Activated T-cell treated with anti-CD3 and anti-CD28 coated beads for 4 hours (primary cell): ENCODE data around the gene AIF1.
"Not testable (repeated sequence)": the region's sequence is repeated elsewhere in the genome, so short reads cannot be mapped to it uniquely, and the experiment has no call there.

Experiments
- DNase-seq: peaks from one replicate; pipeline ENCODE4 v3.0.0-alpha.2; 2020

AIF1 gene

DNA sequence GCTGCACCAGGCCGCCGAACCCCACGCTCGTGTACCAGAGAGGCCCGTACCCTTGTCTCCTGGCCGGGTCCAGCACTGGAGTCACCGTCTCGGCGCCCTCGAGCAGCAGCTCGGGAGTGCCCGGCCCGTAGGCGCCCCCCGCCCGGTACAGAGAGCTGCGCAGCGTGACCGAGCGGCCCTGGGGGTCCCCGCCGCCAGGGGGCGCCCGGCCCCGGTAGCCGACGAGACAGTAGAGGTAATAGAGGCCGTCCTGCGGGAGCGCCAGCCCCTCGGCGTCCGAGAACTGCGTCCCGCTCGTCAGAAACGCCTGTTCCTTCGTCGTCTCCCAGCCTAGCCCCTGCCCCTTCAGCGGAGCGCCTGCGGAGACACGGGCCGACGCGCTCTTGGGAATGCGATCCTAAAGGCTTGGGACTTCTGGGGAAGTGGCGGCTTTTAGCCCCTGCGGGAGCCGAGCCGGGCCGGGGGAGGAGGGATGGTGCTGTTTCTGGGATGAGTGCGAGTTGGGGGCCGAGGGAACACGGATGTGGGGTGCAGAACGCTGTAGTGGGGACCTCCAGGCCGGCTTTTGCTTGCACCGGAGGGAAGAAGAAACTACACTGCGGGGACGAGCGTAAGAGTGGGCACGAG is 34.1 kb upstream of the AIF1 start:
- peak; percentile 84 for DNase-seq

DNA sequence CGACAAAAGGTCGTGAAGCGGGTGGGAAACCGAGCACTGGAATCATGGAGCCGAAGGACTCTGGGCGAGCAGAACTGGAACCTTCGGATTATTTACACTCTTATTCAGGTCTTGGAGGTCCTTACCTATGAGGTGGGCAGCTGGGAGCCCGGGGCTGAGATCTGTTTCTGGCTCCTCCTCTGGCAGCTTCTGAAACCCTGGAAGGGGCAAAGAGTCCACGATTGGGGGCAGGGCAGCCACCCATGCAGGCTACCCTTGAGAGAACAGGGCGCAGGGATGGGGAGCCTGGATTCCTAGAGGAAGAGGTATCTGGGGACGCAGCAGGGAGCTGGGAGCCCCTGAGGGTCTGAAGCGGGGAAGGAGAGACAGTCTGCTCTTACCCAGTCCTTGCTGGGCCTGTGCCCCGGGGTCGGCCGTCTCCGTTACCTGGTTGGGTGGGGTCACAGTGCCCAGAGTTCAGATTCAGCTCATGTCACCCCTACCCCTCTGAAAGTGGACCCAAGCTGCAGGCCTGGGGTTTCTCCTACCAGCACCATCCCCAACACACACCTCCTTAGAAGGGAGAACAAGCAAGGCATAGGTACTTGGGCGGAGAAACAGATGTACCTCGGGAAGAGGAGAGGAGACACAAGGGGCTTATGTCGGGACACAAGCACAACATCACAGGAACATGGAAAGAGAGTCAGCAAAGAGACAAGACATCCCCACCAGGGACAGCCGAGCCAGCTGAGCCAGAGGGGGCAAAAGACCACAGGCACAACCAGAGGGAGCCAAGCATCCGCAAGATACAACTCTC is 33.4 kb upstream of the AIF1 start:
- no peak for DNase-seq

DNA sequence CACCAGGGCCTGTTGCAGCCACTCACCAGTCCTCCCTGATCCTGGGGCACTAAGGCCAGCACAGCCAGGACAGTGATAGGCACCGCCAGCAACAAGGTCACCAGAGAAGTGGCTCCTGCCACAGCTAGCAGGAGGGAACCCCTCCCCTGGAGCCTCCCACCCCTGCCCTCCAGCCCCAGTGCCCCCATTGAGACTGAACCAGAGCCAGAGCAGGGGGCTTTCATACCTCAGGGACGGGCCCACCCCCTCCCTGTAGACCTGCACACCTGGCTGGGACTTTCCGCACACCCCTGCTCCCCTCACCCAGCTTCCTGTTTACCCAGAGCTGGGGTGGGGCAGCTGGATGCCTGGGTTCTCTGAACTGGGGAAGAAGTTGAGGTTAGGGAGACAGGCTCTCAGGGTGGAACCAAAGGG is 32.8 kb upstream of the AIF1 start, which contains the start of gene LTB:
LTB (minus strand) TSS at position 195 of the 414 bp plus-strand sequence; CDS start at position 188, 7 bp downstream.
- no peak for DNase-seq

DNA sequence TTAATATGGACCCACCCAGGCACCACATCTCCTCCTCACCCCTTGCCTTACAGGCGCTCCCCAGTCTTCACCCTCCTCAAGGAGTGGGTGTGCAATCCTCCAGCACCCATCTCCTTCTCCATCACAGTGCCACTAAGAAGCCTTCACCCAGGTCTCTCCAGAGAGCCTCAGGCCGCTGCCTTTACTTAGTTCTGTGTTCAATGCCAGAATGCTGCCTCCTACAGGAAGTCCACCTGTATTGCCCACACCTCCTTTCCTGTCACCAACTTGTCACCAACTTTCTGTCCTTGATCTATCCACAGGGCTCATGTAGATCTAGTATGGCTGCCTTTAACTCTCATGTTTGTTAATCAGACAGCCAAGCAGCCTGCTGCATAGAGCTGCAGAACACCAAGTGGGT is 29.5 kb upstream of the AIF1 start:
- DNase-seq: no peak

DNA sequence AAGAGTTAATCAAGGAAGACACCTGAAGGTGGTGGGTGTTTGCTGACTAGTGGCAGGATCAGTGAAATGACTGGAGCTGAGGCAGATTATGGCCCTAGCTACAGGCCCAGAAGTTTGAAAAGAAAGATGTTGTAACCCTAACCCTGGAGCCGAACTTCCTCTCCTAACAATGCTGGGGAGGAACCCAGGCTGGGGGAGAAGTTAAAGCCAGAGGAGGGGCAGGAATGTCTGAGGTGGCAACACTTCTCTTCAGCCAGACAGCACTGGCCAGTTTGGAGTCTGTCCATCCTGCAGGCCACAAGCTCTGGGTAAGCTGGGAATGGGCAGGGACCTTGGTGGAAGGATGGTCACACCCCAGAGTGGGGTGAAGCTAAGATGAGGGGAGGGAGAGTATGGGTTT is 29.0 kb upstream of the AIF1 start, which contains the start of gene LST1:
LST1 (plus strand) TSS at position 270 of the 400 bp plus-strand sequence. CDS start 1,023 bp downstream, outside the sequence.
- DNase-seq: no peak

DNA sequence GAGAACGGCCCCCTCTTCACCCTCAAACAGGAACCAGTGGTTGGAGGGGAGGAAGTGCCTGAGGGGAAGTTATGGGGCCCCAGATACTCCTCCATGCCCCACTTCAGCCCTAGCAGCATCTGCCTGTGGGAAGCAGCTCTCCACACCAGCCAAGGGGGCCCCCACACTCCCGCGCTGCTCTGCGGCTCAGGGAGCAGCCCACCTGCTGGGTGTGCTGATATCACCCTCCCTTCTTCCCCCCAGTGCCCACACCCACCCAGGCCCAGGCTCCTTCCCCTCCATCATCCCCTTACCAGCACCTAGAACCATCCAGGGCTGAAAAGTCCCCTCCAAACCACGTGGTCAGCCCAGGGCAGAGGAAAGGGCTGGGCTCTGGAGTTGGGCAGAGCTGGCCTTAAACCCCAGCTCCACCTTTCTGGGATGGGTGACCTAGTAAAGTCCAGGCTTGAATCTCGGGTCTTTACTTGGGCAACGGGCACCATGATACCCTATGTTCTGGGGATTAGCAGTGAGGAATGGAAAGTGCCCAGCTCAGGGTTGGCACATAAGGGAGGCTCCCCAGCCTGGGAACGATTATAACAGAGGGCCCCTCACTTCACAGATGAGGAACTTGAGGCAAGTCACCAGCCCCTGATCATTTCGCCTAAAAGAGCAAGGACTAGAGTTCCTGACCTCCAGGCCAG is 28.3 kb upstream of the AIF1 start:
- no peak for DNase-seq

DNA sequence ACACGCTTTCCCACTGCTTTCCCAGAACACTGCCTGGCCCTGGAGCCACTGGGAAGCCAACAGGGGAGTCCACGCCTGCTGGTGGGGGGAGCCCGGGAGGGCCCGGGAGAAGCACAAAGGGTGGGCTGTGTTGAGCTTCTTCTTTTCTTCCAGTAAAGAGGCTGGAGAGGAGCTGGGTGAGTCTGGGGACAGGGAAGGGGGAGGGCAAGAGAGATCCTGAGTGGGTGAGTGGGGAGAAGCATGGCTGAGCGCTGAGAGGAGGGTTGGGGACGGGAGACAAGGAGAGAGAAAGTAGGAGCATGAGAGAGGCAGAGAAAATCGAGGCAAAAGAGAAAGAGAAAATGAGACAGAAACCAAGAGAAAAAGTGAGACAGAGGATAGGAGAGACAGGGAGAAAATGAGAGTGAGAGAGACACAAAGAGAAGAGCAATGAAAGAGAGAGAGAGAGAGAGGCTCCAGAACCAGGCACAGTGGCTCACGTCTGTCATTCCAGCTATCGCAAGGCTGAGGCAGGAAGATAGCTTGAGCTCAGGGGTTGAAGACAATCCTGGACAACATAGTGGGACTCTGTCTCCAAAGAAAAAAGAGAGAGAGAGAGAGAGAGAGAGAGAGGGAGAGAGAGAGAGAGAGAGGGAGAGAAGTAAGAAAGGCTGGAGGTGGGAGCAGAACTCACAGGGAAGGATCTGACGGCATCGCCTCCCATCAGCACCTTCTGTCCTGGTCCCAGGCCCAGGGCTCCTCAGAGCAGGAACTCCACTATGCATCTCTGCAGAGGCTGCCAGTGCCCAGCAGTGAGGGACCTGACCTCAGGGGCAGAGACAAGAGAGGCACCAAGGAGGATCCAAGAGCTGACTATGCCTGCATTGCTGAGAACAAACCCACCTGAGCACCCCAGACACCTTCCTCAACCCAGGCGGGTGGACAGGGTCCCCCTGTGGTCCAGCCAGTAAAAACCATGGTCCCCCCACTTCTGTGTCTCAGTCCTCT is 26.9 kb upstream of the AIF1 start:
- no peak for DNase-seq

DNA sequence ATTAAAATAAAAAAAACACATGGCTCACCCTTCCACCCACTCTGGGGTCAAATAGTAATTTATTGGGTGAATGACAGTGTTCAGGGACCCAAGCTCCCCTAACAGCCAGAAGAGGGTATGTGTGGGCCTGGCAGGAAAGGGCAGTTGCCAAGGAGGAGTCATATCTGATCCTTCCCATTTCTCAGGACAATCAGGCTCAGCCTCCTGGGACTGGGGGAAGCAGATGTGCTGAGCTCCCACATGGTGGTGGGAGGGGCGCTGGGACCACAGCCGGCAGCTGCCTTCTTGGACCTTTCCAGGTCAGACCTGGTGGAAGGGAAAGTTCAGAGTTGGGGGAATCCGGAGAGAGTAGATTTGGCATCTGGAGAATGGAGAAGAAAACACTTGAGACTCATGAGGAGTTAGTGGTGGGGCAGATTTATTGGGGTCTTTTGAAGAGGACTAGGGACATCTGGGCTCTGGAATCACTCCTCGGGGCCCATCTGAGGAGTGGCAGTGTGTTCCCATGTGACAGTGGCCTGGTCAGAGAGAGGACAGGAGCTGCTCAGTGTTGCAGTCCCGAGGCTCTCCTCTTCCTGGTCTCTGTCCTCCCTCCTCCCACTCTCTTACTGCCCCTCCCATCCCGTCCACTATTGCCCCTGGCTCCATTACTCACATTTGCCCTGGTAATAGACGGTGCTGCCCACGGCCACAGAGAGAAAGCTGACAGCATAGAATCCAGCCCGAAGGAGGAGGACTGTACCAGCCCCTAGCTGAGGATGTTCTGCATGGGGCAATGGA is 26.0 kb upstream of the AIF1 start:
- no peak for DNase-seq

DNA sequence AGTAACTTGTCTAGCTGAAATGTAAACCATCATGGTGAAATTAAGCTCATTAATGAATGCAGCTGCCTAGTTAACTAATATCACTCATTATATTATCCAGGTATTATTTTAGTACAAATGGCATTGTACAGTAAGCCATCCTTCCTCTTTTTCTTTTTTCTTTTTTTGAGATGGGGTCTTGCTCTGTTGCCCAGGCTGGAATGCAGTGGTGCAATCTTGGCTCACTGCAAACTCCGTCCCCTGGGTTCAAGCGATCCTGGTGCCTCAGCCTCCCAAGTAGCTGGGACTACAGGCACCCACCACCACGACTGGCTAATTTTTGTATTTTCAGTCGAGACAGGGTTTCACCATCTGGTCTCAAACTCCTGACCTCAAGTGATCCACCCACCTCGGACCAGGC is 24.3 kb upstream of the AIF1 start:
- DNase-seq: not testable (repeated sequence)

DNA sequence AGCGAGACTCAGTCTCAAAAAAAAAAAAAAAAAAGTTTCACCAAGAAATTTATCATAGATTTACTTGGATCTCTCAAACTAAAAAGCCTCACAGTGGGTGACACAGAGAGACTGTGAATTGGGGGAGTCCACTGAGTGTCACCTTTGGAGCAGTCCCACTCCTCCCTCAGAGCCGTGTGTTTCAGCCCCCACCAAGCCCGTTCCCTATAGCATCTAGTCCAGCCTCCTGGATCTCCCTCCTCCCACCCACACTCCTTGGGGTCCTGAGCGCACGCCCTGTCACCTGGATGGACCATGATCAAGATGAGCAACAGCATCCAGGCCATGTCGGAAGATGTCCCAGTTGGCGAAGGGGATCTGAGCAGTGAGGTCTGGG is 22.6 kb upstream of the AIF1 start:
- DNase-seq: no peak

DNA sequence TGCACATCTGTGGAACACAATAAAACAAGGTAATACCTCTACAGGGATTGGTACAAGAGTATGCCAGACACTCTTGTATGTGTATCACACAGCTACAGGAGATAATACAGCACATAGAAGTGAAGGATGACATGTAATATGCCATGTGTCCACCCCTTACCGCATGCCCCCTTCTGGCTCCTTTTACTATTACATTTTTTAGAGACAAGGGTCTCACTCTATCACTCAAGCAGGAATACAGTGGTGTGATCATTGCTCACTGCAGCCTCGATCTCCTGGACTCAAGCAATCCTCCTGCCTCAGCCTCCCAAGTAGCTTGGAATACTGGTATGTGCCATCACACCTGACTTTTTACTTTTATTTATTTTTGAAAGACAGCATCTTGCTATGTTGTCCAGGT is 18.0 kb upstream of the AIF1 start:
- DNase-seq: no peak

DNA sequence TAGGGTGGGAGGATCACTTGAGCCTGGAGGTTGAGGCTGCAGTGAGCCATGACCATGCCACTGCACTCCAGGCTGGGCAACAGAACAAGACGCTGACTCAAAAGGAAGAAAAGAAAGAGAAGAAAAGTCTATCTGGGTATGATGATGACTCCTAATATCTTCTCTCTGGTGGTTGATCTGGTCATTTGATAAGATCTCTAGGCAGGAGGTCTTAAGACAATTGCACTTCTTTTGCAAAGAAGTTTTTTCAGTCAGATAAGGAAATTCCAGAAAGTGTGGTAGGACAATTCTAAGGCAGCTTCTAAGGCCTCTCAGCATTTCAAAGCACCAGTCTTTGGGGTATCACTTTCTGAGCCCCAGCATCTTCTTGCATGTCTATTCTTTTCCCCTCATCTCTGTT is 7.7 kb upstream of the AIF1 start:
- DNase-seq: no peak

DNA sequence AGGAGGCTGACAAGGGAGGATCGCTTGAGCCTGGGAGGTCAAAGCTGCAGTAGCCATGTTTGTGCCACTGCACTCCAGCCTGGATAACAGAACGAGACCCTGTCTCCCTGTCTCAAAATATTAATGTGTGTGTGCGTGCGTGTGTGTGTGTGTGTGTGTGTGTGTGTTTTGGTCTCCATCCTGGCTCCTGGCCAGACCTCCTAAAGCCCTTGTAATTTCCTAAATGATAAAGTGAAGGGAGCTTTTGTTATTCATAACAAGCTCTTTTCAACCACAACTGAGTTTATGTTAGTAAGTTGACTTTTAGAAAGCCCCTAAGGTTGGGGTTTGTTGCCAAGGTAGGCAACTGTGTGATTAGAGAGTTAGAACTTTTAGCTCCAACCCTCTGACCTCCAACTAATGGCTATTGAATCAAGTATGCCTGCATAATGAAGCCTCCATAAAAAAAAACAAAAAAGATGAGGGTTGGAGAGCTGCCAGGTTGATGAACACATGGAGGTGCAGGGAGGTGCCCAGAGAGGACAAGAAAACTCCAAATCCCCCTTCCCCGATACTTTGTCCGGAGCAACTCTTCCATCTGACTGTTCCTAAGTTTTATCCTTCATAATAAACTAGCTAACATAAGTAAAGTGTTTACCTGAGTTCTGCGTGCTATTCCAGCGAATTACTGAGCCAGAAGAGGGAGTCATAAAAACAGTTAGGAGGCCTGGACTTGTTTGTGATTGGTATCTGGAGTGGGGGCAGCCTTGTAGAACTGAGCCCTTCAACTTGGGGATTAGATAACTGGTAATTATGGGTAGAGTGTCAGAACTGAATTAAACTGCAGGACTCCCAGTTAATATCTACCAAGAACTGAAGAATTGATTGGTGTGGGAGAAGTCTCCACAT is 5.3 kb upstream of the AIF1 start:
- no peak for DNase-seq

DNA sequence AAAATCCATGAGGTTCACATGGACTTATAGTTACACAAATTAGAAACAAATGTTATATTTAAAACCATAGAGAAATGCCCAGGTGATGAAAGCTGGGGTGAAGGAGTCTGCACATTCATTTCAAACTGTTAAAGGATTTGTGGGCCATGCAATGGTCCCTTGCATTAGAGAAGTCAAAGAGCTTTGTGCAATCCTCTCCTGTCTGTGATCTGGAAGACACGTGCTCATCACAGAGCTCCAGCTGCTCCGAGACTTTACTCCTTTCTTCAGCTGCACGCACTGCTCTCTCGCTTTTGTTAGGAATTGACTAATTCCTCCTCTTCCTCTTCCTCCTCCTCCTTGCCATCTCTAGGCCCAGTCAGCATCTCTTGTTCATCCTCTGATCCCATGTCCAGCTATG is 4.1 kb upstream of the AIF1 start:
- no peak for DNase-seq

DNA sequence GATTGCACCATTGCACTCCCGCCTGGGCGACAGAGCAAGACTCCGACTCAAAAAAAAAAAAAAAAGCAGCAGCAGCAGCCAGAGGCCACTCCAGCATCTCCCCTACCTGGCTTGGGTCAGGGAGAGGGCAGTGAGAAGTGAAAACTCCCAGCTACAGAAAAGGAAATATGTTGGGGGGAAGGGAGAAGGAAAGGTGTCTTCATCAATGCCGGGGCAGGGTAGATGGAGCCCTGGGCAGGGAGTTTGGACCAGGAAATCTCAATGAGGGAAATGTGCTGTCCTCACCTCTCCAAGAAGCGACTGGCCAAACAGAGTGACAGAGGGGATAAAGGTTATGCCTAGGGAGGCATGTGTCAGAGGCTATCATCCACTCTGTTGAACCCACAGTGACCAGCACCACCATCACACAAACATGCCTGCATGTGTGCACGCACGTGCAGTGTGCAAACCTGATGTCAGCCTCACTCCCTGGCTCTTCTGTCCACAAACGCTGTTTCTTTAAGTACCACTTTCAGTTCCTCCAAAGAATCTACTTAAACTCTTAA is 887 bp upstream of the AIF1 start:
- DNase-seq: no peak

DNA sequence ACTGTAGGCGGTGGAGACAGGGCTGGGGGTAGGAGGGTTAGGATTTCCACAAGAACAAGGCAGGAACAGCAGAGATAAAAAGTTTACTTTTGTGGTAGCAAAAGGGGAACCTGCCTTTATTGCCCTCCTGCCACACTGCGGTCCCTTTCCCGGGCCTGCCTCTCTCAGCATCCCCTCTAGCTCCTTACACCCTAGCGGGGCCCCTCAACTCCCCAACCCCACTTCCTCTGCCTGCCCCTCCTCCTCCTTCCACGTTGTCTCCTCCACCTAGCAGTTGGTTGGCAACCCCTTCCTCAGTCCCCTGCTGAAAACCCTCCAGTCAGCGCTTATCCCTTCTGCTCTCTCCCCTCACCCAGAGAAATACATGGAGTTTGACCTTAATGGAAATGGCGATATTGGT is 714 bp downstream of the AIF1 start:
- no peak for DNase-seq

DNA sequence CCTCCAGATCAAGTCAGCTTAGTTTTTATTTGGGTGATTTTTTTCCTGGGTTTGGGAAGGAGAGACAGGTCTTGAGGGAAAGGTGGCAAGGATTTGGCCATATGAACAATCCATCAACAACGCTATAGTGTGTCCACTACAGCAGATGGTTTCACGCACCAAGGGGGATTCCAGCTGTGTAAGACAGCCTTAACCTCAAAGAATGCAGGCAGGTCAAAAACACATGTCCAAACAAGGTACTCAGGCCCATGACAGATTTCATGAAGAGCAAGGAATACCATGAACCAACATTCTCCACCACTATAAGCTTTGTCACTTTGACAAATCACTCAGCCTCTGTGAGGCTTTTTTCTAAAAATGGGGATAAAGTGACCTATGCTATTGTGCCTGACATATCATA is 2.0 kb downstream of the AIF1 start:
- DNase-seq: no peak

DNA sequence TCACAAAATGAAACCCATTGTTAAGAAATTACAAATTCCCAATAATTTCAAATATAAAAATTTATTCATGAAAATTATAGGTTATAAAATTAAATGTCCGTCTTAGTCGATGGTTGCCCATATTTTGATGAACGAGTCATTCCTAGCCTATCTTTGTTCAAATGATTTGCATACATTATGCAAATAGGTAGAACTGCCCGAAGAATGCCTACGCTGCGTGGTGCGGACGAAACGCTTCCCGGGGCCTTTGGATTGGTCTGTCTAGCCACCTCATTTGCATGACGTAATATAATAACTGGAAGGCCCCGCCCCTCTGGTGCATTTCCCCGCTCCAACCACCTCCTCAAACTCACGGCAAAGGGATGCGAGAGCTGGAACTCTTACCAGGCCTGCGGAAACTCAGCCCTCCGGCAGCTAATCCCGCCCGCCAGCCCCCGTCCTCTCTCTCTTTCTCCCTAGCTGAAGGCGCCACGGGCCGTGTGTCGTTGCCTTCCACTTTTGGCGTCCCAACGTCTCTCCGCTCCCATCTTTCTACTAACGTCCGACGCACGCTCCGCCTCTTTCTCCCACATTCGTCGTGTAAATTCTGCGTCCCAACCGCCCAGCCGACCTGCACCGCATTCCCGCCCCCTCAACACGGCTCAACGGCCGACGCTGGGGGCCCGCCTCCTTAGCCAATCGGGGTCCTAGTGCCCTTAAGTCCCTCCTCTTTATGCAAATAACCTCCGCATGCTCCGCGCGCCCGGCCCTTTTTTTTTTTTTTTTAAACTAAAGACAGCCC is 5.0 kb downstream of the AIF1 start:
- peak; percentile 89 for DNase-seq

DNA sequence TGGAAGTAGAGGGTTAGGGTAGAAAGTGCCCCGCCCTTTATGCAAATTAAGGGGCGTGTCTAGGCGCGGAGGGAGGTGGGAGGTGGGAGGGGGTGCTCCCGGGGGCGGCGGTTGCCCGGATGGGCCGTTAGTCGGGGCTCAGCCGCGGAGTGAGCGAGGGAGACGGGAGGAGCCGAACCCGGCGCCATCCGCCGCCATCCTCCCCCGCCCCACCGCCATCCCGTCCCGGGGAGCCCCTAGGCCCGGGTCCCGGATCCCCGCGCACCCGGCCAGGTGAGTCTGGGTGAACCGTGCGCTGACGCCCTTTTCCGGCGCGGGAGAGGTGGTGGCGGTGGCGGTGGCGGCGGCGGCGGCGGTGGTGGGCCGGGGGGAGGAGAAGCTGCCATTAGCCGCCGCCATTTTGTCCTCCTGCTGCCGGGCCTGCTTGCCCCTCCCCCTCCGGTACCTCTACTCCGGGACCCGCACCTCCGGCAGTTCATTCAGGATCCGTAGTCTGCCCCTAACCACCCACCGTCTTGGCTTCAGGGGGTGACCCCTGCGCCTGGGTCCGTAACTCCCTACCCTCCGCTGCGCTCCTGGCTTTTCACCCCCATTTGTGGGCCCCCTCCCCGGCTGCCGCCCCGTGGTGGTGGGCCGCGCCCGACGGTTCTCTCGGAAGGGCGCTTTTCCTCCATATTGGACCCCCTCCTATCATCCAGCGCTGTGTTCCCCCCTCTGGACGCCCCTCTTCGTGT is 5.7 kb downstream of the AIF1 start, which contains the start of gene PRRC2A:
PRRC2A (plus strand) TSS at position 130 of the 734 bp plus-strand sequence. CDS start 2,075 bp downstream, outside the sequence.
- DNase-seq: peak; percentile 96
